Transverse colon (tissue), 4 donors: ENCODE results near the gene CTBP2. TPM values are rescaled to one million over a fixed set of nuclear protein-coding genes. Genes with fewer than 3 reads are reported as not detected.
A peak's percentile ranks its signal among the peaks of the same experiment; 100 is the strongest.

Experiments used
- DNase-seq: peaks from one replicate; pipeline ENCODE4 v3.0.0-alpha.2; 2019
- H3K27ac ChIP-seq, 4 donors: fragments of 200-600 bp; sonication (generic); 2 replicates each; pipeline ENCODE4 v1.5.1; 2016 to 2018; ENCODE audit warnings: inconsistent platforms in 4 of 4
- H3K27me3 ChIP-seq: fragments of 200-600 bp; sonication (generic); 2 replicates; pipeline ENCODE4 v1.5.1; 2017; ENCODE audit warnings: inconsistent platforms
- H3K36me3 ChIP-seq, 4 donors: fragments of 200-600 bp; sonication (generic); 2 replicates each; pipeline ENCODE4 v1.5.1; 2017 to 2019; ENCODE audit warnings: inconsistent platforms in 4 of 4
- H3K4me1 ChIP-seq, 4 donors: fragments of 200-600 bp; sonication (generic); 2 replicates each; pipeline ENCODE4 v1.5.1; 2017 to 2020; ENCODE audit warnings: inconsistent platforms in 4 of 4
- H3K4me3 ChIP-seq, 4 donors: fragments of 200-600 bp; sonication (generic); 1 replicate in 1 of 4; 2 replicates in 3 of 4; pipeline versions ENCODE4 v1.5.1 to v1.6.1; 2017 to 2019; ENCODE audit warnings: inconsistent platforms in 4 of 4
- H3K9me3 ChIP-seq, 2 donors: fragments of 200-600 bp; sonication (generic); 2 replicates each; pipeline ENCODE4 v1.5.1; 2017 to 2019; ENCODE audit warnings: inconsistent platforms in 2 of 2
- CTCF ChIP-seq, 5 experiments: fragments of 200-600 bp in 3 of 5; fragments of 450-650 bp in 2 of 5; sonication (generic) in 3 of 5; IDR thresholded peaks; 1 replicate in 2 of 5; 2 replicates in 3 of 5; pipeline ENCODE4 v1.5.1; 2016 to 2017; ENCODE audit warnings: antibody characterized with exemption in 5 of 5, inconsistent platforms in 3 of 5, mild to moderate bottlenecking in 2 of 5, moderate library complexity in 1 of 5
- EP300 ChIP-seq: sonication (generic); formaldehyde crosslinking; IDR thresholded peaks from one replicate; pipeline ENCODE4 v1.6.1; 2017; ENCODE audit warnings: antibody characterized with exemption, low read depth
- POLR2A ChIP-seq: fragments of 450-650 bp; IDR thresholded peaks from one replicate; pipeline ENCODE4 v1.6.1; 2016; ENCODE audit warnings: antibody characterized with exemption, mild to moderate bottlenecking, moderate library complexity
- POLR2AphosphoS5 ChIP-seq, 3 donors: sonication (generic); formaldehyde crosslinking; IDR thresholded peaks; one replicate each; pipeline ENCODE4 v1.6.1; 2016; ENCODE audit warnings: antibody characterized with exemption in 3 of 3
- WGBS, 2 donors: methylation state at CpG; one replicate each; pipeline ENCODE4 v1.1.5; 2018; ENCODE audit warnings: low coverage in 1 of 2; 5-methylcytosine and 5-hydroxymethylcytosine counted together
- in situ Hi-C, 4 donors: fragments of 200-750 bp; cut with MboI; loops; one replicate each; pipeline versions ENCODE4 v1.15.0 to v1.15.1; 2017; ENCODE audit warnings: low sequenced_read_pairs in 3 of 4, low pct_ligation_motif_present in 1 of 4, low pct_unique_long_range_greater_than_20kb in 1 of 4
- intact Hi-C: fragments of 100-400 bp; cut with DNase I; formaldehyde crosslinking; loops from one replicate; pipeline ENCODE4 v1.15.1; 2023; ENCODE audit warnings: low total_unique reads
- total RNA-seq, 4 donors: library from RNA; depleted of rRNA; stranded (reverse); fragments of >200 nt; gene quantifications; one replicate each; pipeline ENCODE4 v1.1.0, GENCODE V29; 2016

Gene CTBP2
- total RNA-seq, 4 donors from 2014 or later: 71.9 to 247 (median 98.4) TPM

GRCh38 chr10:124959564-124959963 lies 200.8 kb downstream of the CTBP2 start:
- in situ Hi-C loops: no loop called here
- H3K27me3 ChIP-seq: no peaks in the 10 kb centered on the region
- DNase-seq: no peak
- H3K4me1 ChIP-seq: peaks cover 0 to 35% (median 10%) of the 10 kb centered on the region in 4 donors
- intact Hi-C loops: no loop called here
- WGBS, 2 donors: 98 to 100% methylated on average over 1 to 3 of the region's 3 CpGs
- TF ChIP-seq POLR2A: no peak
- no peak for TF ChIP-seq EP300
- TF ChIP-seq CTCF (IDR thresholded peaks at IDR 0.05): no peak
- no peak overlapping the region for H3K27ac ChIP-seq
- H3K4me3 ChIP-seq: no peak overlapping the region
- H3K9me3 ChIP-seq: no peaks in the 10 kb centered on the region
- H3K36me3 ChIP-seq: no peaks in the 10 kb centered on the region

DNA sequence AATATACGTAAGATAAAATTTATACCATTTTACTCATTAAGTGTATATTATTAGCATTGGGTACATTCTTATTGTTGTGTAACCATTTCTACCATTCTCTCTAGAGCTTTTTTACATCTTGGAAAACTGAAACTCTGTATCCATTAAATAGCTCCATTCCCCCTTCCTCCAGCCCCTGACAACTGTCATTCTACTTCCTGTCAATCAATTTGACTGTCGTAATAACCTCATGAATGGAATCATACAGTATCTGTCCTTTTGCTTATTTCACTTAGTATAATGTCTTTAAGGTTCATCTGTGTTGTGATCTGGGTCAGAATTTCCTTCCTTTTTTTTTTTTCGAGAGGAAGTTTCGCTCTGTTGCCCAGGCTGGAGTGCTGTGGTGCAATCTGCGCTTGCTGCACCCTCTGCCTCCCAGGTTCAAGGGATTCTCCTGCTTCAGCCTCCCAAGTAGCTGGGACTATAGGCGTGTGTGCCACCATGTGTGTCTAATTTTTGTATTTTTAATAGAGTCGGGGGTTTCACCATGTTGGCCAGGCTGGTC lies 202.9 kb downstream of the CTBP2 start:
- TF ChIP-seq POLR2A: no peak
- no peak for TF ChIP-seq POLR2AphosphoS5 (IDR thresholded peaks at IDR 0.05)
- TF ChIP-seq CTCF (IDR thresholded peaks at IDR 0.05): no peak
- TF ChIP-seq EP300: no peak
- WGBS, 2 donors: 87 to 91% methylated on average over 3 to 7 of the region's 7 CpGs
- no peaks in the 10 kb centered on the region for H3K9me3 ChIP-seq
- H3K27ac ChIP-seq: no peak overlapping the region
- no peaks in the 10 kb centered on the region for H3K27me3 ChIP-seq
- H3K36me3 ChIP-seq: no peaks in the 10 kb centered on the region
- no peak overlapping the region for H3K4me3 ChIP-seq
- H3K4me1 ChIP-seq: peaks cover 0 to 40% (median 10%) of the 10 kb centered on the region in 4 donors
- intact Hi-C loops: no loop called here
- DNase-seq: no peak
- in situ Hi-C loops: no loop called here

- Histone ChIP-seq H3K27me3 (no peaks in the 10 kb centered on the region), H3K4me1 (peaks cover 0 to 39% (median 10%) of the 10 kb centered on the region in 4 donors), H3K9me3 (no peaks in the 10 kb centered on the region), H3K36me3 (no peaks in the 10 kb centered on the region), H3K27ac (no peak overlapping the region), H3K4me3 (no peak overlapping the region)
- no peak for DNase-seq
- in situ Hi-C loops: no loop called here
- TF ChIP-seq CTCF (IDR thresholded peaks at IDR 0.05) (no peak), POLR2A (no peak), POLR2AphosphoS5 (IDR thresholded peaks at IDR 0.05) (no peak), EP300 (no peak)
- 72 to 88% methylated on average over 1 of the region's 1 CpG for WGBS, 2 donors
- intact Hi-C loops: no loop called here
Observed at GRCh38 chr10:124956764-124957163, 203.6 kb downstream of the CTBP2 start.

GRCh38 chr10:124955868-124956267 lies 204.5 kb downstream of the CTBP2 start:
- no peak overlapping the region for H3K4me3 ChIP-seq
- no peaks in the 10 kb centered on the region for H3K36me3 ChIP-seq
- intact Hi-C loops: no loop called here
- H3K27ac ChIP-seq: peak overlapping the region in 1 of 4 donors; percentile 11
- in situ Hi-C loops: no loop called here
- H3K27me3 ChIP-seq: no peaks in the 10 kb centered on the region
- no peaks in the 10 kb centered on the region for H3K9me3 ChIP-seq
- peaks cover 0 to 34% (median 10%) of the 10 kb centered on the region in 4 donors for H3K4me1 ChIP-seq
- DNase-seq: no peak
- WGBS, 2 donors: 80 to 95% methylated on average over 10 of the region's 10 CpGs
- no peak for TF ChIP-seq EP300

DNA sequence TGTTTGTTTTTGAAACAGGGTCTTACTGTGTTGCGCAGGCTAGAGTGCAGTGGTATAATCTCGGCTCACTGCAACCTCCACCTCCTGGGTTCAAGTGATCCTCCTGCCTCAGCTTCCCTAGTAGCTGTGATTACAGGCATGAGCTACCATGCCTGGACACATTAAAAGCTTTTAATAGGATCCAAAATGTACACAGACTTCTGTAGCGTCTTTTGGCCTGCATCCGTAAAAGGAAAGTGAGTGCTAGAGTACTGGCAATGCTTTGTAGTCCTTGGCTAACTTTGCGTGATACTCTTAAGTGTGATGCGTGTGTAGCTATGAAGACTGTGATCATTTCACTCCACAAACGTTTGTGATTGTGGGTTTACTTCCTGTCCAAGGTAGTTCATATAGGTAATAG lies 205.1 kb downstream of the CTBP2 start:
- intact Hi-C loops (no loop called here), in situ Hi-C loops (no loop called here)
- no peak overlapping the region for H3K4me3 ChIP-seq
- H3K4me1 ChIP-seq: peaks cover 0 to 34% (median 9%) of the 10 kb centered on the region in 4 donors
- TF ChIP-seq EP300 (no peak), POLR2AphosphoS5 (IDR thresholded peaks at IDR 0.05) (no peak), POLR2A (no peak), CTCF (IDR thresholded peaks at IDR 0.05) (no peak)
- WGBS, 2 donors: 62 to 66% methylated on average over 3 to 7 of the region's 7 CpGs
- no peaks in the 10 kb centered on the region for H3K27me3 ChIP-seq
- peak overlapping the region in 1 of 4 donors; percentile 11 for H3K27ac ChIP-seq
- H3K9me3 ChIP-seq: no peaks in the 10 kb centered on the region
- DNase-seq: no peak
- H3K36me3 ChIP-seq: no peaks in the 10 kb centered on the region
